ENCODE measurements around the gene TOR1AIP2.

Gene TOR1AIP2

GRCh38 chr1:179825798-179826460 is 51.7 kb downstream of the TOR1AIP2 start:
- H3K27ac ChIP-seq (ENCODE audit: low read length): no peak overlapping the region
- no peaks in the 10 kb centered on the region for H3K27me3 ChIP-seq (ENCODE audit: control insufficient read depth, insufficient read depth, low read length)
- DNase-seq (ENCODE audit: low read depth, low spot score): no peak
- H3K9me3 ChIP-seq (ENCODE audit: control insufficient read depth, insufficient read depth, low read length): no peaks in the 10 kb centered on the region
- no CpG with 5 or more reads among the region's 13 CpGs for WGBS (ENCODE audit: insufficient coverage, insufficient read length)
- no peaks in the 10 kb centered on the region for H3K36me3 ChIP-seq (ENCODE audit: control insufficient read depth, insufficient read depth, low read length)
- H3K4me1 ChIP-seq (ENCODE audit: control insufficient read depth, insufficient read depth, low read length): no peaks in the 10 kb centered on the region
- H3K4me3 ChIP-seq (ENCODE audit: low read length): no peak overlapping the region

DNA sequence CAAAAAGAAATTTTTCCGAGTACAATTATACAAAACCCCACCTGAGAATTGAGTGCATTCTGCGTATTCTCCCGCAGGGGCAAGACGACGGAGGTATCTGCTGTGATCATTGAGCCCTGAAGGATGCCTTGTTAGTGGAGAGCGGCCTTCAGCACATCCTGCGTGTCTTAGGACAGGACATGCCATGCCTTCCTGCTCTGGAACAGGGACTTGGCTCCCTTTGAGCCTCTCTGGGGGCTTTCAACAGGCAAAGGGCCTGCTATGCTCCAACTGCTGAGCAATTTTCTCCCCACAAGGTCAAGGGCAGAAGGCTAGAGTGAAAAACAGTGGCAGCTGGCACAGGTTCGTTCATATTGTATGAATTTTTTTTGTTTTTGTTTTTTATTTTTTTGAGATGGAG is 52.4 kb downstream of the TOR1AIP2 start:
- no peaks in the 10 kb centered on the region for H3K9me3 ChIP-seq (ENCODE audit: control insufficient read depth, insufficient read depth, low read length)
- H3K4me1 ChIP-seq (ENCODE audit: control insufficient read depth, insufficient read depth, low read length): no peaks in the 10 kb centered on the region
- H3K4me3 ChIP-seq (ENCODE audit: low read length): no peak overlapping the region
- no peak overlapping the region for H3K27ac ChIP-seq (ENCODE audit: low read length)
- no peak for DNase-seq (ENCODE audit: low read depth, low spot score)
- H3K27me3 ChIP-seq (ENCODE audit: control insufficient read depth, insufficient read depth, low read length): no peaks in the 10 kb centered on the region
- WGBS (ENCODE audit: insufficient coverage, insufficient read length): no CpG with 5 or more reads among the region's 8 CpGs
- H3K36me3 ChIP-seq (ENCODE audit: control insufficient read depth, insufficient read depth, low read length): no peaks in the 10 kb centered on the region

GRCh38 chr1:179824265-179824664 is 53.3 kb downstream of the TOR1AIP2 start:
- H3K27ac ChIP-seq (ENCODE audit: low read length): no peak overlapping the region
- no peaks in the 10 kb centered on the region for H3K9me3 ChIP-seq (ENCODE audit: control insufficient read depth, insufficient read depth, low read length)
- no peak for DNase-seq (ENCODE audit: low read depth, low spot score)
- no peaks in the 10 kb centered on the region for H3K27me3 ChIP-seq (ENCODE audit: control insufficient read depth, insufficient read depth, low read length)
- H3K36me3 ChIP-seq (ENCODE audit: control insufficient read depth, insufficient read depth, low read length): no peaks in the 10 kb centered on the region
- H3K4me1 ChIP-seq (ENCODE audit: control insufficient read depth, insufficient read depth, low read length): no peaks in the 10 kb centered on the region
- no CpG with 5 or more reads among the region's 6 CpGs for WGBS (ENCODE audit: insufficient coverage, insufficient read length)
- no peak overlapping the region for H3K4me3 ChIP-seq (ENCODE audit: low read length)

DNA sequence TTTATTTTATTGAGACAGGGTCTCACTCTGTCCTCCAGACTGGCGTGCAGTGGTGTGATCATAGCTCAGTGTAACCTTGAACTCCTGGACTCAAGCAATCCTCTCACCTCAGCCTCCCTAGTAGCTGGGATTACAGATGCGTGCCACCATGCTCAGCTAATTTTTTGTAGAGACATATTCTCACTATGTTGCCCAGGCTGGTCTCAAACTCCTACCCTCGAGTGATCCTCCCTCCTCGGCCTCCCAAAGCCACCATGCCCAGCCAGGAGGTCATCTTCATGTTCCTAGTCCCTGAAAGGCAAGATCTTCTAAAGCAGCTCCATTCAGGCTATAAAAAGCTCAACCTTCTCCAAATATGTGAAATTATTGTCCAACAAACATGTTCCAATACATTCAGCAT is 53.9 kb downstream of the TOR1AIP2 start:
- H3K9me3 ChIP-seq (ENCODE audit: control insufficient read depth, insufficient read depth, low read length): no peaks in the 10 kb centered on the region
- no CpG with 5 or more reads among the region's 4 CpGs for WGBS (ENCODE audit: insufficient coverage, insufficient read length)
- H3K4me3 ChIP-seq (ENCODE audit: low read length): no peak overlapping the region
- no peak overlapping the region for H3K27ac ChIP-seq (ENCODE audit: low read length)
- no peaks in the 10 kb centered on the region for H3K27me3 ChIP-seq (ENCODE audit: control insufficient read depth, insufficient read depth, low read length)
- H3K4me1 ChIP-seq (ENCODE audit: control insufficient read depth, insufficient read depth, low read length): no peaks in the 10 kb centered on the region
- no peak for DNase-seq (ENCODE audit: low read depth, low spot score)
- no peaks in the 10 kb centered on the region for H3K36me3 ChIP-seq (ENCODE audit: control insufficient read depth, insufficient read depth, low read length)

DNA sequence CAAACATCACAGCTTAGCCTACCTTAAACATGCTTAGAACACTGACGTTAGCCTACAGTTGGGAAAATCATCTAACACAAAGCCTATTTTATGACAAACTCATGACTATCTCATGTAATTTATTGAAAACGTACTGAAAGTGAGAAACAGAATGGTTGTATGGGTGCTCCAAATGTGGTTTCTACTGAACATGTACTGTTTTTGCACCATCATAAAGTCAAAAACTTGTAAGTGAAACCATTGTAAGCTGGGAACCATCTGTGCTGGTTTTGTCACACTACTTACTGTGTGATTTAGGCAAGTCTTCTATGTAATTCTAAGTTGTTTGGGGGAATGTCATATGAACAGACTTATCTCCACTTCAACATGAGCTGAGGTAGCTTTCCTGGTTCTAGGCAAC is 55.5 kb downstream of the TOR1AIP2 start:
- no peak overlapping the region for H3K27ac ChIP-seq (ENCODE audit: low read length)

DNA sequence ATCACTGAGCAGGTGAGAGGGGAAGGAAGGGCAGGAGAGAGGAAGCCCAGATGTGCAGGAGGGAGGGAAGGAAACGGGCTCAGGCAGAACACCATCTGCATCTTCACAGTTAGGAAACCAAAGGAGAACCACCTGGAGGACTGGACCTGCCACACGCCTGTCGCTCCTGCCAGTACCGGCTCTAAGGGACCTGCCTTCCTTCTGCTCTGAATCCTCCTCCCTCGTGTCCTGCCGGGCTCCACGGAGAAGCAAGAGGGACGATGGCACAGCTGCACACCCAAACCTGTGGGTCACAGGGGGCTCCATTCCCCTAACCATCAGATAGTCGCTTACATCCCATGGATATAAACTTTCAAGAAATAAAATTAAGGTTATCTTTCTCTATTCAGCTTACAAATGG is 56.1 kb downstream of the TOR1AIP2 start:
- H3K4me1 ChIP-seq (ENCODE audit: control insufficient read depth, insufficient read depth, low read length): no peaks in the 10 kb centered on the region
- H3K27me3 ChIP-seq (ENCODE audit: control insufficient read depth, insufficient read depth, low read length): no peaks in the 10 kb centered on the region
- WGBS (ENCODE audit: insufficient coverage, insufficient read length): no CpG with 5 or more reads among the region's 9 CpGs
- no peaks in the 10 kb centered on the region for H3K36me3 ChIP-seq (ENCODE audit: control insufficient read depth, insufficient read depth, low read length)
- no peak for DNase-seq (ENCODE audit: low read depth, low spot score)
- no peak overlapping the region for H3K4me3 ChIP-seq (ENCODE audit: low read length)
- H3K27ac ChIP-seq (ENCODE audit: low read length): no peak overlapping the region
- H3K9me3 ChIP-seq (ENCODE audit: control insufficient read depth, insufficient read depth, low read length): no peaks in the 10 kb centered on the region

More for the DNA sequence above, 55.5 kb downstream of the TOR1AIP2 start:
- Histone ChIP-seq H3K4me1 (ENCODE audit: control insufficient read depth, insufficient read depth, low read length) (no peaks in the 10 kb centered on the region), H3K9me3 (ENCODE audit: control insufficient read depth, insufficient read depth, low read length) (no peaks in the 10 kb centered on the region), H3K27me3 (ENCODE audit: control insufficient read depth, insufficient read depth, low read length) (no peaks in the 10 kb centered on the region), H3K36me3 (ENCODE audit: control insufficient read depth, insufficient read depth, low read length) (no peaks in the 10 kb centered on the region), H3K4me3 (ENCODE audit: low read length) (no peak overlapping the region)
- no peak for DNase-seq (ENCODE audit: low read depth, low spot score)
- no CpG with 5 or more reads among the region's 2 CpGs for WGBS (ENCODE audit: insufficient coverage, insufficient read length)

DNA sequence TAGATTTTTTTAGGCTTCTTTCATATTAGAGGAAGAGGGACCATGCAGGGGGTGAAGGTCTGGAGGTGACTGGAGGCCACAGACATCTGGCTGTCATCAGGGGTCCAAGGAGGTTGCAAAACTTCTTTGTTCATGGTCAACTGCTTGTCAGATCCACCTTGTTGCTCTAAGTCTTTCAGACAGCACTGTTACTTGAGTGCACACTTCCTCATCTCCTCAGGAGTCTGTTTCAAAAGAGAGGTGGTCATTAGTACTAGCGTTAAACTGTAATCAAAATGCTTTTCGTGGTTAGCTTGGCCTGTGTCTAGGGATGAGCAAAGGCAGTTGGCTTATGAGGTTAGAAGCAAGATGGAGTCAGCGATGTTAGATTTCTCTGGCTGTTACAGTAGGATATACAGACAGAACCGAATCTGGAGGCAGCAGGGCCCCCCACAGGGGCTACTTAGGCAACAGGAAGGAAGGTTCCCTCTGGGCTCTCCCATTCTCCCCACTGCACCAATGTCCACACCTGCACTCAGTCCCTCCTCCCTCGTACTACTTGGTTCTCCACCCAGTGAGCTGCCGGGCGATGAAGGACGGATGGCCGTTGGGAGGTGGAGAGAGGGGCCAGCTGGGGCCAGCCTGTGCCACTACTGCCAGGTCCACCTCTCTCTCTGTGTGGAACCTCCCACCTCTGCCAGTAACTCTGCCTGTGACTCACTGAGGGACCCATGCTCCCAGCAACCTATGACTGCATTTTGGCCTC is 57.2 kb downstream of the TOR1AIP2 start:
- Histone ChIP-seq H3K27me3 (ENCODE audit: control insufficient read depth, insufficient read depth, low read length) (peaks cover 2% of the 10 kb centered on the region; the same call in 1 of the 2 replicates), H3K27ac (ENCODE audit: low read length) (no peak overlapping the region), H3K36me3 (ENCODE audit: control insufficient read depth, insufficient read depth, low read length) (no peaks in the 10 kb centered on the region), H3K4me3 (ENCODE audit: low read length) (no peak overlapping the region), H3K4me1 (ENCODE audit: control insufficient read depth, insufficient read depth, low read length) (no peaks in the 10 kb centered on the region), H3K9me3 (ENCODE audit: control insufficient read depth, insufficient read depth, low read length) (no peaks in the 10 kb centered on the region)
- DNase-seq (ENCODE audit: low read depth, low spot score): no peak
- no CpG with 5 or more reads among the region's 9 CpGs for WGBS (ENCODE audit: insufficient coverage, insufficient read length)

DNA sequence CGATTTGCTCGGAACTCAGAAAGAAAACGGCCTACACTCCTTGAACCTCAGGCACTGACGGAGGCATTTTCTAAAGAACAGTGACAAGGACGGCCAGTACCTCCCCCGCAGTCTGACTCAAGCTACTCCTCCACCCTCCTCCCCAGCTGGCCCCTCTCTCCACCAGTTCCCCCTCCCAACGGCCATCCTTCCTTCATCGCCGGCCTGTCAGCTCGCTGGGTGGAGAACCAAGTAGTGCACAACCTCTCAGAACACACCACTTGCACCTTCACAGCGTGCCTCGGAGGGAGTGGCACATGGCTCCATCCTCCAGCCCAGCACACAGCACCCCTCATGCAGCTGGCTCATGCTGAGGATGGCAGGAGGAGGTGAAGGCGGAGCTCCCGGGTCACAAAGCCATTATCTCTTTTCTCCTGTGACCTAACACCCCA is 58.8 kb downstream of the TOR1AIP2 start:
- DNase-seq (ENCODE audit: low read depth, low spot score): no peak
- H3K4me3 ChIP-seq (ENCODE audit: low read length): no peak overlapping the region
- peaks cover 2% of the 10 kb centered on the region; the same call in 1 of the 2 replicates for H3K27me3 ChIP-seq (ENCODE audit: control insufficient read depth, insufficient read depth, low read length)
- H3K4me1 ChIP-seq (ENCODE audit: control insufficient read depth, insufficient read depth, low read length): peaks cover 1% of the 10 kb centered on the region; the same call in 1 of the 2 replicates
- H3K36me3 ChIP-seq (ENCODE audit: control insufficient read depth, insufficient read depth, low read length): no peaks in the 10 kb centered on the region
- no peak overlapping the region for H3K27ac ChIP-seq (ENCODE audit: low read length)
- no peaks in the 10 kb centered on the region for H3K9me3 ChIP-seq (ENCODE audit: control insufficient read depth, insufficient read depth, low read length)
- no CpG with 5 or more reads among the region's 14 CpGs for WGBS (ENCODE audit: insufficient coverage, insufficient read length)

DNA sequence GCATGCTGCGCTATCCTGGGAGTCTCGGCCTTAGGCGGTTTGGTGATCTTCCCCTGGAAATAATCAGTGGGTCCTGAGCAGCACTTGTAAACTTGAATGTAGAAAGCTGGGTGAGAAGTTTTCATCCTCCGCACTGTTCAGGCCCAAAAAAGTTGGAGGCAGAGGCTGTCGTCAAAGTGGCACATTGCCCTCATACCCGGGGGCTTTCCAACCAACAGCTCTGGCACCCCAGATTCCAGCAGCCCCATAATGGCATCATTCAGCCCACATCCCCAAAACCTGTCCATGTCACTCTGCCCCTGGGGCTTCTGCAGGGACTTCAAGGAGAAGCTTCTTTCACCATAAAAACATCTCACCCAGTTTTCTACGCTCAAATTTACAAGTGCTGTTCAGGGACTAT is 59.3 kb downstream of the TOR1AIP2 start:
- peaks cover 1% of the 10 kb centered on the region; the same call in 1 of the 2 replicates for H3K4me1 ChIP-seq (ENCODE audit: control insufficient read depth, insufficient read depth, low read length)
- WGBS (ENCODE audit: insufficient coverage, insufficient read length): no CpG with 5 or more reads among the region's 7 CpGs

DNA sequence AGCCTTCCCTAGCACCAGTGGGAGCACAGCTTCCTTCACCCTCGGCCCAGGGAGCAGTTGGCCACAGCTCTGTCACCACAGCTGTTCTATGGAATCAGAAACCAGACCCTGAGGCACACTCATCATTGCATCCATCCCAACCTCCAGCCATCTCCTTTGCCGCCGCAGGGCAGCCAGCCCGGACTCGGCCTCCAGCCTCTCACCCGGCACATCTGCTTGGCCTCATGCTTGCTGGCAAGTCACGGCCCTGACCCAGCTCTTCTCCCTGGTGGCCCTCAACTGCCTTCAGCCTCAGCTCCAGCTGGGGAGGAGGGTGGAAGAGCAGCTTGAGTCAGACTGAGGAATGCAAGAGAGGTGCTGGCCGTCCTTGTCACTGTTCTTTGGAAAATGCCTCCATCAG is 59.8 kb downstream of the TOR1AIP2 start:
- H3K4me3 ChIP-seq (ENCODE audit: low read length): no peak overlapping the region
- peaks cover 2% of the 10 kb centered on the region; the same call in 1 of the 2 replicates for H3K27me3 ChIP-seq (ENCODE audit: control insufficient read depth, insufficient read depth, low read length)
- WGBS (ENCODE audit: insufficient coverage, insufficient read length): no CpG with 5 or more reads among the region's 8 CpGs
- no peaks in the 10 kb centered on the region for H3K36me3 ChIP-seq (ENCODE audit: control insufficient read depth, insufficient read depth, low read length)
- peaks cover 1% of the 10 kb centered on the region; the same call in 1 of the 2 replicates for H3K4me1 ChIP-seq (ENCODE audit: control insufficient read depth, insufficient read depth, low read length)
- no peaks in the 10 kb centered on the region for H3K9me3 ChIP-seq (ENCODE audit: control insufficient read depth, insufficient read depth, low read length)
- no peak overlapping the region for H3K27ac ChIP-seq (ENCODE audit: low read length)
- DNase-seq (ENCODE audit: low read depth, low spot score): no peak

More for the DNA sequence above, 59.3 kb downstream of the TOR1AIP2 start:
- no peak for DNase-seq (ENCODE audit: low read depth, low spot score)
- no peak overlapping the region for H3K4me3 ChIP-seq (ENCODE audit: low read length)
- H3K9me3 ChIP-seq (ENCODE audit: control insufficient read depth, insufficient read depth, low read length): no peaks in the 10 kb centered on the region
- H3K36me3 ChIP-seq (ENCODE audit: control insufficient read depth, insufficient read depth, low read length): no peaks in the 10 kb centered on the region
- no peak overlapping the region for H3K27ac ChIP-seq (ENCODE audit: low read length)
- H3K27me3 ChIP-seq (ENCODE audit: control insufficient read depth, insufficient read depth, low read length): peaks cover 2% of the 10 kb centered on the region; the same call in 1 of the 2 replicates

All from iPS DF 6.9 (cell line).